Measurements from ENCODE around the gene LCMT2. TPM values are rescaled to one million over a fixed set of nuclear protein-coding genes. Genes with fewer than 3 reads are reported as not detected.
"Not testable (repeated sequence)": the region's sequence is repeated elsewhere in the genome, so short reads cannot be mapped to it uniquely, and the experiment has no call there.

Gene LCMT2
- polyA plus RNA-seq, 1 donor (not counting 4 experiments of a cell fraction or from before 2014, with no cell fraction given): 14.0 TPM

- TF ChIP-seq, protein P1, sequence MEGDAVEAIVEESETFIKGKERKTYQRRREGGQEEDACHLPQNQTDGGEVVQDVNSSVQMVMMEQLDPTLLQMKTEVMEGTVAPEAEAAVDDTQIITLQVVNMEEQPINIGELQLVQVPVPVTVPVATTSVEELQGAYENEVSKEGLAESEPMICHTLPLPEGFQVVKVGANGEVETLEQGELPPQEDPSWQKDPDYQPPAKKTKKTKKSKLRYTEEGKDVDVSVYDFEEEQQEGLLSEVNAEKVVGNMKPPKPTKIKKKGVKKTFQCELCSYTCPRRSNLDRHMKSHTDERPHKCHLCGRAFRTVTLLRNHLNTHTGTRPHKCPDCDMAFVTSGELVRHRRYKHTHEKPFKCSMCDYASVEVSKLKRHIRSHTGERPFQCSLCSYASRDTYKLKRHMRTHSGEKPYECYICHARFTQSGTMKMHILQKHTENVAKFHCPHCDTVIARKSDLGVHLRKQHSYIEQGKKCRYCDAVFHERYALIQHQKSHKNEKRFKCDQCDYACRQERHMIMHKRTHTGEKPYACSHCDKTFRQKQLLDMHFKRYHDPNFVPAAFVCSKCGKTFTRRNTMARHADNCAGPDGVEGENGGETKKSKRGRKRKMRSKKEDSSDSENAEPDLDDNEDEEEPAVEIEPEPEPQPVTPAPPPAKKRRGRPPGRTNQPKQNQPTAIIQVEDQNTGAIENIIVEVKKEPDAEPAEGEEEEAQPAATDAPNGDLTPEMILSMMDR (optimal IDR thresholded peaks at IDR 0.05 in 1 of 3, IDR thresholded peaks at IDR 0.05 in 1 of 3, conservative IDR thresholded peaks at IDR 0.05 in 1 of 3; ENCODE audit: extremely low read depth in 1 of 3, insufficient read depth in 2 of 3, low read length in 3 of 3): no peak
- no peak for TF ChIP-seq EZH2 (IDR thresholded peaks at IDR 0.05; ENCODE audit: low read length)
- Histone ChIP-seq H3K36me3 (ENCODE audit: control insufficient read depth in 2 of 2, extremely low read depth in 1 of 2, insufficient read depth in 2 of 2, low read length in 2 of 2) (no peaks in the 10 kb centered on the region), H3K4me3 (ENCODE audit: control insufficient read depth in 2 of 3, extremely low read depth in 1 of 3, insufficient read depth in 2 of 3, low read depth in 1 of 3, low read length in 3 of 3) (no peak overlapping the region), H4K20me1 (ENCODE audit: control insufficient read depth, extremely low read depth, insufficient read depth, low read length) (no peaks in the 10 kb centered on the region), H3K27ac (ENCODE audit: control insufficient read depth, insufficient read depth, low read length) (no peak overlapping the region), H3K27me3 (ENCODE audit: control insufficient read depth, extremely low read depth, insufficient read depth, low read length) (peaks cover 41% of the 10 kb centered on the region), H3K9me1 (ENCODE audit: control insufficient read depth, extremely low read depth, insufficient read depth, low read length) (no peaks in the 10 kb centered on the region), H3K9ac (ENCODE audit: control insufficient read depth, extremely low read depth, insufficient read depth, low read length) (no peak overlapping the region), H3K79me2 (ENCODE audit: control insufficient read depth, insufficient read depth, low read length) (no peaks in the 10 kb centered on the region), H3K4me2 (ENCODE audit: control insufficient read depth, extremely low read depth, insufficient read depth, low read depth, low read length) (no peak overlapping the region), H3K9me3 (ENCODE audit: control insufficient read depth, low read depth, low read length) (no peaks in the 10 kb centered on the region), H3K4me1 (ENCODE audit: control insufficient read depth, extremely low read depth, insufficient read depth, low read length) (no peaks in the 10 kb centered on the region), H2AFZ (ENCODE audit: control insufficient read depth, low read length) (no peak overlapping the region)
- dilution Hi-C loops (cut with MboI; ENCODE audit: extremely low pct_ligation_motif_present, low sequenced_read_pairs): no loop called here
- FAIRE-seq: no peak
- DNase-seq (ENCODE audit: low read depth, low spot score): no peak
These were observed 37.8 kb downstream of the LCMT2 start for GRCh38 chr15:43292375-43293078.

DNA sequence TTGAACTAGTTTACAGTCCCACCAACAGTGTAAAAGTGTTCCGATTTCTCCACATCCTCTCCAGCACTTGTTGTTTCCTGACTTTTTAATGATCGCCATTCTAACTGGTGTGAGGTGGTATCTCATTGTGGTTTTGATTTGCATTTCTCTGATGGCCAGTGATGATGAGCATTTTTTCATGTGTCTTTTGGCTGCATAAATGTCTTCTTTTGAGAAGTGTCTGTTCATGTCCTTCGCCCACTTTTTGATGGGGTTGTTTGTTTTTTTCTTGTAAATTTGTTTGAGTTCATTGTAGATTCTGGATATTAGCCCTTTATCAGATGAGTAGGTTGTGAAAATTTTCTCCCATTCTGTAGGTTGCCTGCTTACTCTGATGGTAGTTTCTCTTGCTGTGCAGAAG is 40.7 kb downstream of the LCMT2 start:
- not testable (repeated sequence) for H3K9me1 ChIP-seq (ENCODE audit: control insufficient read depth, extremely low read depth, insufficient read depth, low read length); H3K4me2 ChIP-seq (ENCODE audit: control insufficient read depth, extremely low read depth, insufficient read depth, low read depth, low read length); DNase-seq (ENCODE audit: low read depth, low spot score); H3K36me3 ChIP-seq (ENCODE audit: control insufficient read depth in 2 of 2, extremely low read depth in 1 of 2, insufficient read depth in 2 of 2, low read length in 2 of 2); H4K20me1 ChIP-seq (ENCODE audit: control insufficient read depth, extremely low read depth, insufficient read depth, low read length); H3K4me3 ChIP-seq (ENCODE audit: control insufficient read depth in 2 of 3, extremely low read depth in 1 of 3, insufficient read depth in 2 of 3, low read depth in 1 of 3, low read length in 3 of 3); H3K9ac ChIP-seq (ENCODE audit: control insufficient read depth, extremely low read depth, insufficient read depth, low read length); FAIRE-seq; H3K4me1 ChIP-seq (ENCODE audit: control insufficient read depth, extremely low read depth, insufficient read depth, low read length); H2AFZ ChIP-seq (ENCODE audit: control insufficient read depth, low read length); H3K27ac ChIP-seq (ENCODE audit: control insufficient read depth, insufficient read depth, low read length); H3K79me2 ChIP-seq (ENCODE audit: control insufficient read depth, insufficient read depth, low read length); H3K9me3 ChIP-seq (ENCODE audit: control insufficient read depth, low read depth, low read length)
- dilution Hi-C loops (cut with MboI; ENCODE audit: extremely low pct_ligation_motif_present, low sequenced_read_pairs): loop anchor here (10.0 kb wide), 1 partner anchor 95 kb away; no protein-coding TSS in a partner anchor
- H3K27me3 ChIP-seq (ENCODE audit: control insufficient read depth, extremely low read depth, insufficient read depth, low read length): peaks cover 41% of the 10 kb centered on the region

- Histone ChIP-seq H3K4me1 (ENCODE audit: control insufficient read depth, extremely low read depth, insufficient read depth, low read length) (no peaks in the 10 kb centered on the region), H3K9me3 (ENCODE audit: control insufficient read depth, low read depth, low read length) (no peaks in the 10 kb centered on the region), H4K20me1 (ENCODE audit: control insufficient read depth, extremely low read depth, insufficient read depth, low read length) (no peaks in the 10 kb centered on the region), H3K4me3 (ENCODE audit: control insufficient read depth in 2 of 3, extremely low read depth in 1 of 3, insufficient read depth in 2 of 3, low read depth in 1 of 3, low read length in 3 of 3) (no peak overlapping the region), H3K9ac (ENCODE audit: control insufficient read depth, extremely low read depth, insufficient read depth, low read length) (no peak overlapping the region), H3K27me3 (ENCODE audit: control insufficient read depth, extremely low read depth, insufficient read depth, low read length) (peaks cover 20% of the 10 kb centered on the region), H3K27ac (ENCODE audit: control insufficient read depth, insufficient read depth, low read length) (no peak overlapping the region), H3K79me2 (ENCODE audit: control insufficient read depth, insufficient read depth, low read length) (no peaks in the 10 kb centered on the region), H2AFZ (ENCODE audit: control insufficient read depth, low read length) (no peak overlapping the region), H3K4me2 (ENCODE audit: control insufficient read depth, extremely low read depth, insufficient read depth, low read depth, low read length) (no peak overlapping the region), H3K9me1 (ENCODE audit: control insufficient read depth, extremely low read depth, insufficient read depth, low read length) (no peaks in the 10 kb centered on the region), H3K36me3 (ENCODE audit: control insufficient read depth in 2 of 2, extremely low read depth in 1 of 2, insufficient read depth in 2 of 2, low read length in 2 of 2) (no peaks in the 10 kb centered on the region)
- TF ChIP-seq, protein P1 (optimal IDR thresholded peaks at IDR 0.05 in 1 of 3, IDR thresholded peaks at IDR 0.05 in 1 of 3, conservative IDR thresholded peaks at IDR 0.05 in 1 of 3; ENCODE audit: extremely low read depth in 1 of 3, insufficient read depth in 2 of 3, low read length in 3 of 3): no peak
- dilution Hi-C loops (cut with MboI; ENCODE audit: extremely low pct_ligation_motif_present, low sequenced_read_pairs): loop anchor here (10.0 kb wide), 1 partner anchor 92 kb away; no protein-coding TSS in a partner anchor
- no peak for DNase-seq (ENCODE audit: low read depth, low spot score)
- FAIRE-seq: no peak
These were observed 43.1 kb downstream of the LCMT2 start for GRCh38 chr15:43287254-43287653.

Data from keratinocyte (primary cell).